Astrocyte of the cerebellum (primary cell): ENCODE results near the gene DPP10.
"Not testable (repeated sequence)": the region's sequence is repeated elsewhere in the genome, so short reads cannot be mapped to it uniquely, and the experiment has no call there.

Experiments
- DNase-seq: peaks from one replicate; pipeline ENCODE4 v3.0.0-alpha.2; 2011; ENCODE audit warnings: low read depth
- H3K4me3 ChIP-seq: 2 replicates; pipeline ENCODE4 v1.5.1; 2011; ENCODE audit warnings: mild to moderate bottlenecking, low read depth, low read length, moderate library complexity
- in situ Hi-C: cut with HindIII; loops from 2 replicates; pipeline ENCODE4 v1.10.0; 2017; ENCODE audit warnings: low sequenced_read_pairs
- TF ChIP-seq, protein P1 (sequence below): IDR thresholded peaks from 2 replicates; pipeline ENCODE4 v1.5.1; 2012; ENCODE audit warnings: low read length, low read depth, moderate library complexity, mild to moderate bottlenecking; ENCODE audit errors: missing control alignments

The DPP10 gene

DNA sequence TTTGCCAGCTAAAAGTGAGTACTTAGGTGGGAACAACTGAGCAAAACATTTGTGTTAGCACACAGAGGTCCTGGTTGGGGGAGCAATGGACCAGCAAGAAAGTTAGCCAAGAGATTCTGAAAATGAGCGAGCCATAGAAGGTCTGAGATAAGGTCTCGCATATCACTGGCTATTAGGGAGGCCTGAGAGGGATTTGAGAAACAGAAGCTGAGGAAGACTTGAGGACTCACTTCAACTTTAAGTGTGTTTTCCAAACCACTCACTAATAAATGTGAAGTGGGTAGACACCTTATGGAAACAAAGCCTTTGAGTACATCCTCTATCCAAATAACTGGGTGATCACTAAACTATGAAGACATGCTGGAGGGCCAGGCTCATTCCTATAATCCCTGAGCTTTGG is 958.5 kb downstream of the DPP10 start:
- in situ Hi-C loops = no loop called here
- DNase-seq = no peak
- TF ChIP-seq, protein P1, sequence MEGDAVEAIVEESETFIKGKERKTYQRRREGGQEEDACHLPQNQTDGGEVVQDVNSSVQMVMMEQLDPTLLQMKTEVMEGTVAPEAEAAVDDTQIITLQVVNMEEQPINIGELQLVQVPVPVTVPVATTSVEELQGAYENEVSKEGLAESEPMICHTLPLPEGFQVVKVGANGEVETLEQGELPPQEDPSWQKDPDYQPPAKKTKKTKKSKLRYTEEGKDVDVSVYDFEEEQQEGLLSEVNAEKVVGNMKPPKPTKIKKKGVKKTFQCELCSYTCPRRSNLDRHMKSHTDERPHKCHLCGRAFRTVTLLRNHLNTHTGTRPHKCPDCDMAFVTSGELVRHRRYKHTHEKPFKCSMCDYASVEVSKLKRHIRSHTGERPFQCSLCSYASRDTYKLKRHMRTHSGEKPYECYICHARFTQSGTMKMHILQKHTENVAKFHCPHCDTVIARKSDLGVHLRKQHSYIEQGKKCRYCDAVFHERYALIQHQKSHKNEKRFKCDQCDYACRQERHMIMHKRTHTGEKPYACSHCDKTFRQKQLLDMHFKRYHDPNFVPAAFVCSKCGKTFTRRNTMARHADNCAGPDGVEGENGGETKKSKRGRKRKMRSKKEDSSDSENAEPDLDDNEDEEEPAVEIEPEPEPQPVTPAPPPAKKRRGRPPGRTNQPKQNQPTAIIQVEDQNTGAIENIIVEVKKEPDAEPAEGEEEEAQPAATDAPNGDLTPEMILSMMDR = no peak
- H3K4me3 ChIP-seq = no peak overlapping the region

DNA sequence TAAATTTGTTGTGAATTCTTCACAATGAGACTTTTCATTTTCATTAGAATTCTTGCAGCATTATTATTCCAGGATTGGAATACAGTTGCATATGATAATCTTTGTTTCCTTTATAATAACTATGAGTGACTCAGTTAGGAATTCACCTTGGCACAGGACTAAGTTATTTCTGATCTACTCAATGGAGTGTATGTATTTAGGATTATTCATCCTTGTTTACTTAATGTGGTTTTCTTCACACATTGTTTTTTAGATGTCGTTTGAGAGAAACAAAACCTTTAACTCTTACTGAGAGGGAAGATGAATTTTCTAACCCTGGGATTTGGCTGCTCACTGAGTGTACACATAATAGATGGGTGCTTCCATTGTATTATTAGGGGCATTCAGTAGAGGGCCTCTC is 970.1 kb downstream of the DPP10 start:
- in situ Hi-C loops = no loop called here
- DNase-seq = no peak

DNA sequence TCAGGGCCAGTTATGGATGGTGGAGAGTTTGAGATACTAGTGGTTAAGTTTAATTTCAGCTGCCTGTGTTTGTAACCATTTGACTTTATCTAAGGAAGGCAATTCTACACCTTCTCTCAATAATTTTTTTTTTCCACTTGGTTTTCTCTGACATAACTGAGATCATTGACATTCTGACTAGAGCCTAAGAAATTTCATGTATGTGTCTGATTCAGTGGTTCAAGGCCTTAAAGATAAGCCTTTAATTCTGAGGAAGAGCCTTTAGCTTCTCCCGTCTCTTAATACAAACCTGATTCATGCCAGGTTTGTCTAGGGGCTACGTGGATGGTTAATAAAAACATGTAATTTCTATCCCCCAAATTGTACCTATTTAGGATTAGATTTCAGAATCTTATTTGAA is 971.4 kb downstream of the DPP10 start:
- TF ChIP-seq, protein P1 = no peak
- in situ Hi-C loops = no loop called here
- DNase-seq = no peak

More for the DNA sequence above, 970.1 kb downstream of the DPP10 start:
- TF ChIP-seq, protein P1 = no peak
- H3K4me3 ChIP-seq = no peak overlapping the region

DNA sequence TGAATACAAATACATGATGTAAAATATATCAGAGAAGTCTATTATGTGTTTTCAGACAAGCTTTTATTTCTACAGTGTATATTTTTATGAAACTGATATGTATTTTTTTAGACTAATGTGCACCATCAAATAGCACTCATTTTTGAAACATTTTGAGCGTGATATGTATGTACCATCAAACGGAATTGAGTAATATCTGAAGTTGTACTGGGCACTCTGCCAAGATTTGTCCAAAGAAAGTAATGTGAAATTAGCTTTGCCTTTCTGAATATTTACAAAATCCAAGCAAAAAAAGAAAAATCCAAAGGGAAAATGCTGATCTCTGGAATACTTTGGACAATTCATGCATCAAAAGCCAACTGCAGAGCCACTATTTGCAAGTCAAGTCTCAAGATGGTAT is 972.0 kb downstream of the DPP10 start:
- DNase-seq = no peak
- TF ChIP-seq, protein P1 = no peak
- H3K4me3 ChIP-seq = no peak overlapping the region
- in situ Hi-C loops = no loop called here

More for the DNA sequence above, 971.4 kb downstream of the DPP10 start:
- H3K4me3 ChIP-seq = no peak overlapping the region

DNA sequence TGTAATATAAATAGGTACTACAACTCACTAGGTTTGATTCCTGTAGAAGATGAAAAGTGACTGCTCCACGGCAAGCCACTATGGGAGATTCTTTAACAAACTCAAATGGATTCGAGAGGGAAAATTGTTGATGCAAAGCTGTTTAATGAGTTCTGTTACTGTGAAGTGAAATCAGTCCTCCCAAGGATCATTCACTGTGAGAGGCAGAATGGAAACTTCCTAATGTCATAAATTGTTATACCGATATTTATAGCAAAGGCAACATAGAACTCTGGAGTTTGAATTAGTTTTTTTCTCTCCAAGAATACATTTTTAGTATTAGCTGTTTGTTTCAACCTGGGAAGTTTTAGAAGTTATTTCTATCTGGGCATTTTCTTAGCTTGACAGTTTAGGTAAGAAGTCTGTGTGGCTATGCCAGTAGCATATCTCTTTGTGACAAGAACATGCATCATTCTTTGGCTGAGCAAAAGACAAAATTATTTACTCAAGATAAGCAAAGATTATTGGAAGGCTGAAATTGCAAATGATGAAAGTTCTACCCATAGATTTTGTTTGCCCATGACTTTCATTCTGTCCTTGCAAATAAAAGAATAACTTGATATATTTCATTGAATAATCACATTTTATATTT is 979.7 kb downstream of the DPP10 start:
- DNase-seq = no peak
- in situ Hi-C loops = no loop called here
- TF ChIP-seq, protein P1 = no peak
- no peak overlapping the region for H3K4me3 ChIP-seq

DNA sequence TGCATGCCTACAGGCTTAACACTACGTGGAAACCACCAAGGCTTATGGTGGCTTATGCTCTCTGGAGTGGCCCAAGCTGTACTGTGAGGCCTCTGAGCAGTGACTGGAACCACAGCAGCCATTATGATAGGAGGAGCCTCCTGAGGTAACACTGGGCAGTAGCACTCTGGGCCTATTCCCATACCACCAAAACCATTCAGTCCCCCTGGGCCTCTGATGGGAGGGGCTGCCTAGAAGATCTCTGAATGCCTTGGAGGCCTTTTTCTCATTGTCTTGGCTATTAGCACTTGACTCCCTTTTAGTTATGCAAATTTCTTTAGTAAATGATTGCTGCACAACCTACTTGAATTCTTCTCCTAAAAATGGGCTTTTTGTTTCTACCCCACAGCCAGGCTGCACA is 985.0 kb downstream of the DPP10 start:
- H3K4me3 ChIP-seq = no peak overlapping the region
- in situ Hi-C loops = no loop called here
- TF ChIP-seq, protein P1 = no peak
- DNase-seq = no peak

DNA sequence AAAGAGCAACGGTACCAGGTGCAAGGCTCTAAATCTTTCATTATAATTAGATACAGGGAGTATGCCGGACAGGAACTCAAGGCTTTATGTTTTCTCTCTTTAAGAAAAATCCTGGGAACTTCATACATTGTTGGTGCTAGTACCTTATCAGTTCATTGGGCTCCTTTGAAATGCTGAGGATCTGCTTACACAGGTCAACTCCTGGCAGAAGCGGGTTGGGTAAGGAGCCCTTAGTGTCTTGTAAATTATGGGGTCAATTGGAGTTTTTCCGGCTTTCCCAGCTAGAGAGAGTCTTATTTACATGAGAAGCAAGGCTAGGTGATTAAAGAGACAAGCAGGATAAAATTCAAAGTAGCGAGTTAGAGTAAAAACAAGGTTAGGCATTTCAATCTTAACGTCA is 998.3 kb downstream of the DPP10 start:
- in situ Hi-C loops, DNase-seq: not testable (repeated sequence)

More for the DNA sequence above, 998.3 kb downstream of the DPP10 start:
- not testable (repeated sequence) for H3K4me3 ChIP-seq
